Neural progenitor cell (in vitro differentiated cells): ENCODE results near the gene INPP4B.

Experiments used
- EZH2 ChIP-seq: fragments of 200-600 bp; sonication (generic); IDR thresholded peaks from 2 replicates; pipeline ENCODE4 v1.6.1; 2017; ENCODE audit warnings: antibody characterized with exemption, mild to moderate bottlenecking, moderate library complexity
- EZH2phosphoT487 ChIP-seq: fragments of 200-600 bp; sonication (generic); IDR thresholded peaks from 2 replicates; pipeline ENCODE4 v1.6.1; 2017; ENCODE audit warnings: antibody characterized with exemption

DNA sequence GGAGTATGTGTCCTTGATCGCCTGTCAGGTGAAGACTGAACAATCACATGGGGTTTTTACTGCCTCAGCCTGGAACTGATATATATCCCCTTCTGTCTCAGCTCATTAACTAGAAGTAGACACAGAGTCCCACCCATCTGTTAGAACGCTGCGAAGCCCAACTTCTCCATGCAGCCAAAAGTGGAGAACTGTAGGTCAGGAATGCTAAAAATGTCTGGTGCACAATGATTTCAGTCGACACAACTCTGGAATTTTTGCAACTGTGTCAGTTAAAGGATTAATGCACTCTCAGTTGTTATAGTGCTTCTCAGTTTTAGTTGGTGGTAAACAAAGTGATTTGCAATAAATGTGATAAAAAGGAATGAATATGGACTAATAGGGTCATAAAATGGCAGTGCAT, 287.2 kb downstream of the INPP4B start:
- no peak for TF ChIP-seq EZH2
- TF ChIP-seq EZH2phosphoT487, result no peak
